ENCODE measurements around the gene ENTPD6. TPM values are rescaled to one million over a fixed set of nuclear protein-coding genes. Genes with fewer than 3 reads are reported as not detected.
"Not testable (repeated sequence)": the region's sequence is repeated elsewhere in the genome, so short reads cannot be mapped to it uniquely, and the experiment has no call there.

ENTPD6 gene
- total RNA-seq, 2 donors from 2014 or later, result 40.0 to 46.2 TPM

GRCh38 chr20:25233016-25233772 lies 37.7 kb downstream of the ENTPD6 start:
- H3K4me1 Mint-ChIP-seq, result peaks cover 6% of the 10 kb centered on the region
- no peaks in the 10 kb centered on the region for H3K36me3 Mint-ChIP-seq (ENCODE audit: low read depth)
- H3K4me3 Mint-ChIP-seq, result no peak overlapping the region
- peaks cover 7% of the 10 kb centered on the region for H3K27me3 Mint-ChIP-seq
- no peak overlapping the region for H3K27ac Mint-ChIP-seq
- no peaks in the 10 kb centered on the region for H3K9me3 Mint-ChIP-seq
- no peak for ATAC-seq (replicated peaks)

- not testable (repeated sequence) for ATAC-seq (replicated peaks); H3K9me3 Mint-ChIP-seq; H3K27me3 Mint-ChIP-seq; H3K4me3 Mint-ChIP-seq; H3K36me3 Mint-ChIP-seq (ENCODE audit: low read depth); H3K4me1 Mint-ChIP-seq; H3K27ac Mint-ChIP-seq
Observed at GRCh38 chr20:25234009-25234849, 38.7 kb downstream of the ENTPD6 start.

GRCh38 chr20:25236450-25237304 lies 41.2 kb downstream of the ENTPD6 start:
- Mint-ChIP-seq H3K36me3 (ENCODE audit: low read depth) (no peaks in the 10 kb centered on the region), H3K4me3 (peak overlapping the region; percentile 76), H3K9me3 (no peaks in the 10 kb centered on the region), H3K27ac (peak overlapping the region; percentile 95), H3K27me3 (peaks cover 7% of the 10 kb centered on the region), H3K4me1 (peaks cover 9% of the 10 kb centered on the region)
- no peak for ATAC-seq (replicated peaks)

- Mint-ChIP-seq H3K9me3 (no peaks in the 10 kb centered on the region), H3K36me3 (ENCODE audit: low read depth) (no peaks in the 10 kb centered on the region), H3K4me1 (peaks cover 9% of the 10 kb centered on the region), H3K27me3 (peaks cover 7% of the 10 kb centered on the region), H3K4me3 (peak overlapping the region; percentile 76), H3K27ac (peak overlapping the region; percentile 95)
- peak; percentile 98 for ATAC-seq (replicated peaks)
Observed at GRCh38 chr20:25237610-25238318, 42.3 kb downstream of the ENTPD6 start.

GRCh38 chr20:25238319-25239037 lies 43.0 kb downstream of the ENTPD6 start:
- H3K4me3 Mint-ChIP-seq, result peak overlapping the region; percentile 76
- H3K9me3 Mint-ChIP-seq, result no peaks in the 10 kb centered on the region
- H3K4me1 Mint-ChIP-seq, result peaks cover 9% of the 10 kb centered on the region
- ATAC-seq (replicated peaks), result no peak
- no peaks in the 10 kb centered on the region for H3K36me3 Mint-ChIP-seq (ENCODE audit: low read depth)
- peak overlapping the region; percentile 95 for H3K27ac Mint-ChIP-seq
- H3K27me3 Mint-ChIP-seq, result peaks cover 7% of the 10 kb centered on the region

GRCh38 chr20:25239387-25240370 lies 44.2 kb downstream of the ENTPD6 start:
- Mint-ChIP-seq H3K9me3 (no peaks in the 10 kb centered on the region), H3K27me3 (peaks cover 2% of the 10 kb centered on the region), H3K4me3 (no peak overlapping the region), H3K4me1 (peaks cover 9% of the 10 kb centered on the region), H3K36me3 (ENCODE audit: low read depth) (no peaks in the 10 kb centered on the region), H3K27ac (peak overlapping the region; percentile 95)
- no peak for ATAC-seq (replicated peaks)

- not testable (repeated sequence) for H3K27ac Mint-ChIP-seq; H3K4me3 Mint-ChIP-seq; H3K27me3 Mint-ChIP-seq; H3K9me3 Mint-ChIP-seq; H3K36me3 Mint-ChIP-seq (ENCODE audit: low read depth); ATAC-seq (replicated peaks)
- H3K4me1 Mint-ChIP-seq, result peaks cover 14% of the 10 kb centered on the region
Observed at GRCh38 chr20:25240851-25241658, 45.5 kb downstream of the ENTPD6 start.

GRCh38 chr20:25241659-25241955 lies 46.1 kb downstream of the ENTPD6 start:
- not testable (repeated sequence) for H3K27me3 Mint-ChIP-seq; H3K4me3 Mint-ChIP-seq; H3K27ac Mint-ChIP-seq; H3K9me3 Mint-ChIP-seq; ATAC-seq (replicated peaks); H3K36me3 Mint-ChIP-seq (ENCODE audit: low read depth)
- peaks cover 14% of the 10 kb centered on the region for H3K4me1 Mint-ChIP-seq

GRCh38 chr20:25242231-25242630 lies 46.7 kb downstream of the ENTPD6 start:
- H3K27ac Mint-ChIP-seq, result no peak overlapping the region
- H3K4me1 Mint-ChIP-seq, result peaks cover 14% of the 10 kb centered on the region
- no peaks in the 10 kb centered on the region for H3K27me3 Mint-ChIP-seq
- H3K36me3 Mint-ChIP-seq (ENCODE audit: low read depth), result no peaks in the 10 kb centered on the region
- ATAC-seq (replicated peaks), result no peak
- H3K4me3 Mint-ChIP-seq, result no peak overlapping the region
- no peaks in the 10 kb centered on the region for H3K9me3 Mint-ChIP-seq

- H3K4me3 Mint-ChIP-seq, result no peak overlapping the region
- ATAC-seq (replicated peaks), result no peak
- no peaks in the 10 kb centered on the region for H3K27me3 Mint-ChIP-seq
- no peaks in the 10 kb centered on the region for H3K9me3 Mint-ChIP-seq
- H3K4me1 Mint-ChIP-seq, result peaks cover 6% of the 10 kb centered on the region
- H3K27ac Mint-ChIP-seq, result no peak overlapping the region
- no peaks in the 10 kb centered on the region for H3K36me3 Mint-ChIP-seq (ENCODE audit: low read depth)
Observed at GRCh38 chr20:25243416-25243979, 48.0 kb downstream of the ENTPD6 start.

GRCh38 chr20:25244976-25245375 lies 49.5 kb downstream of the ENTPD6 start:
- ATAC-seq (replicated peaks), result no peak
- no peaks in the 10 kb centered on the region for H3K27me3 Mint-ChIP-seq
- H3K9me3 Mint-ChIP-seq, result no peaks in the 10 kb centered on the region
- H3K36me3 Mint-ChIP-seq (ENCODE audit: low read depth), result no peaks in the 10 kb centered on the region
- H3K27ac Mint-ChIP-seq, result no peak overlapping the region
- peaks cover 10% of the 10 kb centered on the region for H3K4me1 Mint-ChIP-seq
- H3K4me3 Mint-ChIP-seq, result no peak overlapping the region

- no peaks in the 10 kb centered on the region for H3K9me3 Mint-ChIP-seq
- no peaks in the 10 kb centered on the region for H3K36me3 Mint-ChIP-seq (ENCODE audit: low read depth)
- H3K4me3 Mint-ChIP-seq, result no peak overlapping the region
- H3K4me1 Mint-ChIP-seq, result peaks cover 10% of the 10 kb centered on the region
- no peak overlapping the region for H3K27ac Mint-ChIP-seq
- ATAC-seq (replicated peaks), result no peak
- H3K27me3 Mint-ChIP-seq, result no peaks in the 10 kb centered on the region
Observed at GRCh38 chr20:25245461-25245860, 49.9 kb downstream of the ENTPD6 start.

Data from activated T-helper 17 cell treated with anti-CD3 and anti-CD28 coated beads, Interleukin-2, amount 50 U/mL, for 72 hours (primary cell).